RWPE2 (cell line): Measurements from ENCODE around the gene HAGHL.

Source experiments
- ATAC-seq: fragments of 200-7000 bp; cut with Tn5 transposase; 3 replicates; pipeline ENCODE4 v1.9.1; 2021; ENCODE audit warnings: low read depth
- DNase-seq: peaks from one replicate; pipeline ENCODE4 v3.0.0-alpha.2; 2020; ENCODE audit warnings: low spot score
- H3K27ac ChIP-seq: fragments of 450-650 bp; 2 replicates; pipeline ENCODE4 v1.5.1; 2017; ENCODE audit warnings: mild to moderate bottlenecking; ENCODE audit not compliant: poor library complexity, severe bottlenecking
- H3K27me3 ChIP-seq: fragments of 250-450 bp; sonication (Bioruptor Pico); 2 replicates; pipeline ENCODE4 v1.5.1; 2021; ENCODE audit warnings: mild to moderate bottlenecking, moderate library complexity; ENCODE audit not compliant: insufficient read depth, poor library complexity, severe bottlenecking
- H3K36me3 ChIP-seq: fragments of 250-450 bp; sonication (Bioruptor Pico); 2 replicates; pipeline ENCODE4 v1.5.1; 2020; ENCODE audit warnings: low read depth, mild to moderate bottlenecking, moderate library complexity
- H3K4me1 ChIP-seq: fragments of 250-450 bp; sonication (Bioruptor Pico); 2 replicates; pipeline ENCODE4 v1.5.1; 2021; ENCODE audit warnings: mild to moderate bottlenecking, moderate library complexity; ENCODE audit not compliant: insufficient read depth, poor library complexity, severe bottlenecking
- H3K4me3 ChIP-seq: fragments of 250-450 bp; sonication (Bioruptor Pico); 2 replicates; pipeline ENCODE4 v1.5.1; 2021; ENCODE audit warnings: mild to moderate bottlenecking, moderate library complexity; ENCODE audit not compliant: severe bottlenecking
- H3K9me3 ChIP-seq: fragments of 250-450 bp; sonication (Bioruptor Pico); 2 replicates; pipeline ENCODE4 v1.5.1; 2021; ENCODE audit warnings: mild to moderate bottlenecking, moderate library complexity; ENCODE audit not compliant: severe bottlenecking
- TF ChIP-seq, protein P1 (sequence below): fragments of 450-650 bp; IDR thresholded peaks from one replicate; pipeline ENCODE4 v1.5.1; 2017; ENCODE audit warnings: mild to moderate bottlenecking, moderate library complexity; ENCODE audit not compliant: poor library complexity, severe bottlenecking

The HAGHL gene

DNA sequence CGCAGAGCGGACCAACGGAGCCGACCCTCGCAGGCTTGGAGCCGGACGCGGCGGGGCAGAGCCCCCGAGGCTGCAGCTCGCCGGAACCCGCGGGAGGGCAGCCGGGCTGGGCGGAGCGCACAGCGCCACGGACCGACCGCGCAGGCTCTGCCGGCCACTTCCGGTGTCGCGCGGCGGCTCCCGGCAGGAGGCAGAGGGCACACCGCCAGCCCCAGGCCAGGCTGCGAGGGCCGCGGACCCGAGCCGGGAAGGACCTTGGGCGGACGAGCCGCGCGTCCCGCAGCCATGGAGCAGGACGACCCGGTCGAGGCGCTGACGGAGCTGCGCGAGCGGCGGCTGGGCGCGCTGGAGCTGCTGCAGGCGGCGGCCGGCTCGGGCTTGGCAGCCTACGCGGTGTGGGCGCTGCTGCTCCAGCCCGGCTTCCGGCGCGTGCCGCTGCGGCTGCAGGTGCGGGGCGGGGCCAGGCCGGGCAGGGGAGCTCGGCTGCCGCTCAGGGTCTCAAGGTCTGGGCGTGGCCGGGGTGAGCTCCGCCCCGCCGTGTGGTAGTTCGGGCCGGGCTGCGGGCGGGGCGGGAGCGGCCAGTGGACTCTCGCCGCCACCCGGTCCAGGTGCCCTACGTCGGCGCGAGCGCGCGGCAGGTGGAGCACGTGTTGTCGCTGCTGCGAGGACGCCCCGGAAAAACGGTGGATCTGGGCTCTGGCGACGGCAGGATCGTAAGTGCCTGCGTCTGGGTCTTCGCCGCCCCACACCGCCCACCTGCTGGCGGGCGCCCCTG is 5.7 kb upstream of the HAGHL start, which contains the start of gene ANTKMT:
Gene ANTKMT (plus strand): TSS at position 157 of the 775 bp plus-strand sequence. CDS start 129 bp downstream, at position 286.
- ATAC-seq = peak; percentile 62
- H3K4me1 ChIP-seq = peaks cover 3% of the 10 kb centered on the region

DNA sequence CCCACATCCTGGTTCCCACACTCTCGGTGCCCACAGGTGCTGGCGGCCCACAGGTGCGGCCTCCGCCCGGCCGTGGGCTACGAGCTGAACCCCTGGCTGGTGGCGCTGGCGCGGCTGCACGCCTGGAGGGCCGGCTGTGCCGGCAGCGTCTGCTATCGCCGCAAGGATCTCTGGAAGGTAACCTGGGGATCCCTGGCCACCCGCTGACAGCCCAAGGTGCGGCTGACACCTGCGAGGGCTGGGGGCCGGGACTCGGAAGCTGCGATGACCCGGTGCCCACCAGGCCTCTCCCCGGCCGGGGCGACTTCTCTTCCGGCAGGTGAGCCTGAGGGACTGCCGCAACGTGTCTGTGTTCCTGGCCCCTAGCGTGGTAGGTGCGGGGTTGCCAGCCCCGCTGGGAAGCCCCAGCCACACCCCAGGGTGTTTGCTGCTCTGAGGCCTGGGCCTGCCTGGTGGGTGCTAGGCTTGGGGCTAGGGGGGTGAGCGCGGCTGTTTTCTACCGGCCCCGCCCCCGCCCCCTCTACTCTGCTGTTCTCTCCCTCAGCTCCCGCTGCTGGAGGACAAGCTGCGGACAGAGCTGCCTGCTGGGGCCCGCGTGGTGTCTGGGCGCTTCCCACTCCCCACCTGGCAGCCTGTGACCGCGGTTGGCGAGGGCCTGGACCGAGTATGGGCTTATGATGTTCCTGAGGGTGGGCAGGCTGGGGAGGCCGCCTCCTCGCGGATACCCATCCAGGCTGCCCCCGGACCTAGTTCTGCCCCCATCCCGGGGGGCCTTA is 5.0 kb upstream of the HAGHL start:
- no peak for DNase-seq

More for the DNA sequence above, 5.7 kb upstream of the HAGHL start, which contains the start of gene ANTKMT:
- DNase-seq = peak; percentile 91
- TF ChIP-seq, protein P1, sequence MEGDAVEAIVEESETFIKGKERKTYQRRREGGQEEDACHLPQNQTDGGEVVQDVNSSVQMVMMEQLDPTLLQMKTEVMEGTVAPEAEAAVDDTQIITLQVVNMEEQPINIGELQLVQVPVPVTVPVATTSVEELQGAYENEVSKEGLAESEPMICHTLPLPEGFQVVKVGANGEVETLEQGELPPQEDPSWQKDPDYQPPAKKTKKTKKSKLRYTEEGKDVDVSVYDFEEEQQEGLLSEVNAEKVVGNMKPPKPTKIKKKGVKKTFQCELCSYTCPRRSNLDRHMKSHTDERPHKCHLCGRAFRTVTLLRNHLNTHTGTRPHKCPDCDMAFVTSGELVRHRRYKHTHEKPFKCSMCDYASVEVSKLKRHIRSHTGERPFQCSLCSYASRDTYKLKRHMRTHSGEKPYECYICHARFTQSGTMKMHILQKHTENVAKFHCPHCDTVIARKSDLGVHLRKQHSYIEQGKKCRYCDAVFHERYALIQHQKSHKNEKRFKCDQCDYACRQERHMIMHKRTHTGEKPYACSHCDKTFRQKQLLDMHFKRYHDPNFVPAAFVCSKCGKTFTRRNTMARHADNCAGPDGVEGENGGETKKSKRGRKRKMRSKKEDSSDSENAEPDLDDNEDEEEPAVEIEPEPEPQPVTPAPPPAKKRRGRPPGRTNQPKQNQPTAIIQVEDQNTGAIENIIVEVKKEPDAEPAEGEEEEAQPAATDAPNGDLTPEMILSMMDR = peak; percentile 5
- peak within 1 kb of the TSS; percentile 85 for H3K27ac ChIP-seq
- H3K27me3 ChIP-seq = no peaks in the 10 kb centered on the region
- peak within 1 kb of the TSS; percentile 73 for H3K4me3 ChIP-seq
- H3K9me3 ChIP-seq = no peaks in the 10 kb centered on the region
- H3K36me3 ChIP-seq = peaks cover 7% of the 10 kb centered on the region; the same call in 1 of the 2 replicates

DNA sequence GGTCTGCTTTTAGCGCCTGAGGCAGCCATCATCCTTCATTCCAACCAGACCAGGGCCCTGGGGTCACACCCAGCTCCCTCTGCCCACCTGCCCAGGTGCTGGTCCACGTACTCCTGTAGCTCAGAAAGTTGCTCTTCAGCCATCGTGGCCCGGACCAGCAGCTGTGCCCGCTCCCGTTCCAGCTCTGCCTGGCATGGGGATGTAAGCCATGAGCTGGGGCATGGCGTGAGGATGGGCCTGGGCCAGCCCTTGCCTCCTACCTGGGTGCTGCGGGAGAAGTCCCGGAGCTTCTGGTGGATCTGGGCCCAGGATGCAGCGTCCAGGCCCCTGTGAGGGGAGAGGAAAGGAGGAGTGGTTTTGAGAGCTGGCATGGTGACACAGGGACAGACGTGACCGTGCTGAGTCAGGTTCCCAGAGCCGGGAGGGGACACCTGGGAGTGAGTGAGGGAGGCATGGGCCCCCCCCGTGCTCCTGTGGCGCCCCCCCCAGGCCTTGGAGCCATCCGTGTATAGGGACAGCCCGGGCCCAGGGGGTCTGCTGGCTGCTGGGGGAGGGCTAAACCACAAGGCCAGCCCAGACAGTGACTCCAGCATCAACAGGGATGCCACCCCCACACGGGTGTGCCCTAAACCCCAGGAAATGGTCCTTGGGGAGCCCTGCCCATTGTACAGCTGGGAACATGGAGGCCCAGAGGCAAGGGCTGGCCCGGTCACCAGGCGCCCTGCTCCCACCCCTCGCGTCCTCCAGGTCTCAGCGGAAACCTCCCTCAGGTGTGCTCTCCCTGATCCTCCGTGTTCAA is 3.9 kb upstream of the HAGHL start:
- no peaks in the 10 kb centered on the region for H3K27me3 ChIP-seq
- H3K27ac ChIP-seq = no peak overlapping the region
- H3K4me3 ChIP-seq = no peak overlapping the region
- H3K4me1 ChIP-seq = peaks cover 3% of the 10 kb centered on the region
- no peaks in the 10 kb centered on the region for H3K9me3 ChIP-seq
- TF ChIP-seq, protein P1 = no peak
- DNase-seq (no peak), ATAC-seq (no peak)
- no peaks in the 10 kb centered on the region for H3K36me3 ChIP-seq

More for the DNA sequence above, 5.0 kb upstream of the HAGHL start:
- Histone ChIP-seq H3K36me3 (peaks cover under 1% of the 10 kb centered on the region; the same call in 1 of the 2 replicates), H3K4me3 (peak overlapping the region; percentile 73), H3K9me3 (no peaks in the 10 kb centered on the region), H3K27me3 (no peaks in the 10 kb centered on the region), H3K4me1 (peaks cover 3% of the 10 kb centered on the region), H3K27ac (peak overlapping the region; percentile 85)
- TF ChIP-seq, protein P1 = no peak
- ATAC-seq = no peak

DNA sequence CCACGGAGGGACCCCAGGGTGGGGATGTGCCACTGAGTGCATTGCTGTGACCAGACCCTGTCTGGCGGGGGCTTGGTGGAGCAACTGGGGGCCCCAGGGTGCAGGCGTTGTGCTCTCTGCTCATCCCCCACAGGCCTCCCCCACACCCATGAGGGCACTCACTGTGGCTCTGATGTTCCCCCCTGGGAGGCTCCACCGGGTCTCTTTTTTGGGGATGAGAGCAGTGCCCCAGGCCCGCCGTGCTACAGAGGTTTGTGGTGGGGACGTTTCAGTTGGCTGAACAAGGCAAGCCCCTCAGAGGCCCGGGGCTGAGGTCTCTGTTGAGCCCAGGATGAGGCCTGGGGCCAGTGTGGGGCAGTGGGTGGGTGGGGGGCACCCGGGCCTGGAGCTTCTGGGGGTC is 3.2 kb upstream of the HAGHL start:
- ATAC-seq = no peak
- no peak for DNase-seq
- no peak overlapping the region for H3K27ac ChIP-seq
- no peaks in the 10 kb centered on the region for H3K36me3 ChIP-seq
- H3K27me3 ChIP-seq = no peaks in the 10 kb centered on the region
- no peaks in the 10 kb centered on the region for H3K9me3 ChIP-seq
- H3K4me3 ChIP-seq = no peak overlapping the region
- TF ChIP-seq, protein P1 = no peak
- H3K4me1 ChIP-seq = peaks cover 3% of the 10 kb centered on the region
